Activated CD4-positive, alpha-beta T cell treated with anti-CD3 and anti-CD28 coated beads, Interleukin-2, Interleukin-6, amounts not matched to agents 100 ng/mL and 50 ng/mL, durations not matched to agents 16 hours and 8 hours (primary cell): ENCODE results near the gene PXDC1.
A peak's percentile ranks its signal among the peaks of the same experiment; 100 is the strongest.

Experiments used
- DNase-seq: peaks from one replicate; pipeline ENCODE4 v3.0.0-alpha.2; 2020

Gene PXDC1

GRCh38 chr6:3746119-3746691, 5.3 kb downstream of the PXDC1 start:
- DNase-seq = no peak

DNA sequence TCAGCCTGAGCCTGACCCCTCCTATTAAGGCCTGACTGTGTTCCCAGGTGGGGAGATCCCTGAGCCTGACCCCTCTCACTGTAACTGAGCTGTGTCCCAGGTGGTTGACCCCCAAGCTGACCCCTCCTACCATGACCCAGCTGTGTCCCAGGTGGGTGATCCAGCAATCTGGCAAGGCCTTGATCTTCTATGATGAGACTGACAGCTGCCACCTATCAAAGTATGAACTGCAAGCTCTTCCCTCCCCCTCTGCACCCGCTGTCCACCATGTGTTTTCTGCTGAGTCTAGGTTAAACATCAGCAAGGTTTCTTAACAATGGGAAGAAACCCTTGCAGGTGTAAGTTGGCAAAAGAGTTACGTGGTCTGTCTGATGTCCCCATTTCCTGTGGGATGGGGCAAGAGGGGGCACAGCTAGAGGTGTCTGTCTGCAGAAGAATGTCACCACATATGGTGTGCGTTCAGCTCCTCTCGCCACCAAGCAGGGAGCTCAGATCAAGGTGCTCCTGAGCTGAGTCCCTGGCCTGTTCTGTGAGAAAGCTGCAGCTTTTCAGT, 5.9 kb downstream of the PXDC1 start:
- DNase-seq = no peak

GRCh38 chr6:3744901-3745470, 6.5 kb downstream of the PXDC1 start:
- no peak for DNase-seq

- DNase-seq = no peak
Measured at GRCh38 chr6:3744211-3744900, 7.2 kb downstream of the PXDC1 start.

DNA sequence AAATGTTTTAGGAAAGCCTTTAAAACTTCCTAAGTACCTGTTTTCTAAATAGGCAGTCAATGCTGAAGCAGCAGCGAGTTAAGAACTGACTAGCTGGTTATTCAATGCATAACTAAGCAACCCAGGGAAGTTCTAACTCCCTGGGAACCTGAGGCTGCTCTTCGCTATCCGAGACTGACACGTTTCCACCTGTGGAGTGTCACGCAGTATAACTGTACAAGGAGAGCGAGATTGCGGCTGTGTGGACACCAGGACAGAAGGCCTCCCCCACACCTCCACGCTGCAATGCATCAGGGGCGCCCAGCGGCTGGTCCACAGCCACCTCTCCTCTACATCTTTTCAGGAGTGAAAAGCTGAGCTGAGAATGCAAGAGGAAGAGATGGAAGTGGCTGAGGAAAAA, 8.0 kb downstream of the PXDC1 start:
- no peak for DNase-seq

GRCh38 chr6:3742426-3743344, 8.8 kb downstream of the PXDC1 start:
- DNase-seq = peak; percentile 90

GRCh38 chr6:3742076-3742425, 9.5 kb downstream of the PXDC1 start:
- DNase-seq = no peak

DNA sequence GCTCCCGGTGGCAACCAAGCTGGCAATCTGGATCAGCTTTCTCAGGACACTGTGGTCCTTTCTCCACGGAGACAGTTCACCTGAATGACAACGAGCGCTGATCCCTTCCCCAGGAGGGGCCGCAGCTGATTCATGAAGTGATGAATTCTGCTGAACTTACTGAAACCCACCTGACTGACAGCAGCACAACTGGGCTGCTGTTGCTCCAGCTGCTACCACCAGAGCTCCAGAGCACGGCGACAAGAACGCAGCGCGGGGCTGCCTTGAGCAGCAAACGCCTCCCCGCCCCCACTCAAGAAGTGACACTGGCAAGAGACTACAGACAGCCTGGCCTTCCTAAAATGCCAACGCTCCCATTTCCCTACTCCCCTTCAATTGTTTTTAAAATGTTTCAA, 10.0 kb downstream of the PXDC1 start:
- no peak for DNase-seq

DNA sequence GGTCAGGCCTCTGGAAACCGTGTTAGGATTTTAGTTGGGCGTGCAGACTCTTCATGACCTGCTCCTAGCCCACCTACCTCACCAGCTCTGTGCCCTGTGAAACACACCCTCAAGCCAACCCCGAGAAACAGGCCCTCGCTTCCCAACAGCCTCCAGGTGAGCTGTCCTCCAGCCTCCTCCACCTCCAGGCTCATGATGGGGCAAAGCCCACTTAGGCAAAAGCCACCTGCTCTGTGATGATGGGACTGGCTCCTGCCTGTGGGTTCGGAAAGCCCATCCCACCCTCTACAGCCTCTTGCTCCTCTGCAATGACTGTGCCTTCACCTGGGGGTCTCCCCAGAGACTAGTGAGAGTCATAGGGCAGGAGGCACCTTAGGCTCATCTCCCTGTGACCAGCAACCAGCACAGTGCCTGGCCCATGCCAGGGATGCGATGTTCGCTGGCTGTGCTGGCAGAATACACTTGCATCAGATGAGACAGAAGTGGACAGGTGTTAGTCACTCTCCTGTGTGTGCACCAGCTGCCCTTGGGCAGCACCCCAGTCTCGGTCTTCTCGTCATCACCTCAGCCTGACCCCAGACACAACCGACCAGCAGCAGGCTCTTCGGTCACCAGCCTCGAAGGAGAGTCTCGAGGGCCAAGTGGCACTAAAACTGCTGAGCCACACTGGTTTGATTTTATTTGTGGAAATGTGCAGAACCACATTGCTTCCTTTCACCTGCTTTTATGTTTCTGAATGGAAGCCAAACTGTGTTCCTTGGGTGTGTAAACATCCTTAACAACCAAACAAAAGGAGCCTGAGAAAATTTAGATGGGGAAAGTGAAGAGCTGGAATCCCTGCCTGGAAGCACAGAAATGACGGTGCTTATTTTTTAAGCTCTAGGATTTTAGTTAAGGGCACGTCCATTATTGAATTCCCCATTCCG, 10.7 kb downstream of the PXDC1 start:
- DNase-seq = no peak

GRCh38 chr6:3739311-3739897, 12.1 kb downstream of the PXDC1 start:
- DNase-seq = no peak

- no peak for DNase-seq
Measured at GRCh38 chr6:3738381-3739131, 13.0 kb downstream of the PXDC1 start.

- no peak for DNase-seq
Measured at GRCh38 chr6:3737831-3738210, 13.7 kb downstream of the PXDC1 start.

DNA sequence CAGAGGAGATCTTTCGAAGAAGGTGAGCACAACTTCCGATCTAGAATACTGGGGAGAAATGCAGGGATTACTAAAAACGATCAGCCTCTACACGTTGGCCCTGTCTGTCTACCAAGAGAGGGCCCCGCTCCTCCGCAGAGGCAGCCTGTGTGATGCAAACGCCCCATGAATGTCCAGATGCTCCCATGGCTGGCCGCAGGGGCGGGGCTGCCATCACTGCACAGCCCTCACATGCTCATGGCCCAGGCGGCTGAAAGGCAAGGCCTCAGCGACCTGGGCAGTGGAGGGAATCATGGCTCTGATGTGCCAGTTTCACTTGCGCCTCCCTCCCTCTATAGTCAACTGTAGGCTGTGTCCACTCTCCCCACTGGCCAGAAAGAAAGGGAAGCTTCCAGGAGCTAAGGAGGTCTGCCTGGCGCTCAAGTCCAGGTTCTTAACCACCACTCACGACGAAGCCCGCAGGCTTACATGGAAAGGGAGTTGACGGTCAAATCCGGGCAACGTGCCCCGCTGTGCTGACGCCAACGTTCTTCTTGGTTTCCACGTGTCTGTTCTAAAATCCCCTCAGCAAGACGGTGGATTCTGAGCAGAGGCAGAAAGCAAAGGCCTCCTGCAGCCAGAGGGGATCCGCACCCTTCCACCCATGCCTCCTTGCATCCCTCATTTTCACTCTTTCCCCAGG, 14.2 kb downstream of the PXDC1 start:
- DNase-seq = no peak

DNA sequence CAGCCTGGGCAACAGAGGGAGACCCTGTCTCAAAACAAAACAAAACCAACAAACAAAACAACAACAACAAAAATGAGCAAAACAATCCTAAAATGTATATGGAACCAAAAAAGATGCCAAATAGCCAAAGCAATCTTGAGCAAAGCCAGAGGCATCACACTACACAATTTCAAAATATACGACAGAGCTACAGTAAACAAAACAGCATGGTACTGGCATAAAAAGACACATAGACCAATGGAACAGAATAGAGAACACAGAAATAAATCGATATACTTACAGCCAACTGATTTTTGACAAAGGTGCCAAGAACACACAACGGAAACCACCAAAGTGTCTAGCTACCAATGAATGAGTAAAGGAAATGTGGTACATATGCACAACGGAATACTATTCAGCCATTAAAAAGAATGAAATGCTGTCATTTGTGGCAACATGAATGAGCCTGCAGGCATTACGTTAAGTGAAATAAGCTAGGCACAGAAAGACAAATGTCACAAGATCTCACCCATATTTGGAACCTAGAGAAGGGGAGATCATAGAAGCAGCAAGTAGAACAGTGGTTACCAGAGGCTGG, 16.4 kb downstream of the PXDC1 start:
- DNase-seq = no peak

DNA sequence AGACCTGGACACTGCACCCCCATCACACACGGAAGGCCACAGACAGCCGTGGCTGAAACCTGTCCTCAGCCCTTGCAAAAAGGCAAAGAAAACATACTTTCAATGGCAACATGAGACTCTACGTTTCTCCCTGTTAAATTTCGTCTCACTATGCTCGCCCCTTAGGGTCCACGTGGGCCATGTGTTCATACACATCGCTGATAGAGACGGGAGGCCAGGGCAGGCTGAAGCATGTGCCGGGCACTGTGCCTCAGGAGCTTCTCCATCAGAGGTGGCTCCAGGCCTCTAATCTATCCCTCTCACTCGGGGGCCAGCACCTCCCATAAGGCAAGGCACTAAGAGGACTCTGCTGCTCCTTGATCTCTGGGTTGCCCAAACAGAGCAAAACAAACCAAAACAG, 17.5 kb downstream of the PXDC1 start:
- DNase-seq = no peak

- no peak for DNase-seq
Measured at GRCh38 chr6:3733321-3733925, 18.1 kb downstream of the PXDC1 start.

DNA sequence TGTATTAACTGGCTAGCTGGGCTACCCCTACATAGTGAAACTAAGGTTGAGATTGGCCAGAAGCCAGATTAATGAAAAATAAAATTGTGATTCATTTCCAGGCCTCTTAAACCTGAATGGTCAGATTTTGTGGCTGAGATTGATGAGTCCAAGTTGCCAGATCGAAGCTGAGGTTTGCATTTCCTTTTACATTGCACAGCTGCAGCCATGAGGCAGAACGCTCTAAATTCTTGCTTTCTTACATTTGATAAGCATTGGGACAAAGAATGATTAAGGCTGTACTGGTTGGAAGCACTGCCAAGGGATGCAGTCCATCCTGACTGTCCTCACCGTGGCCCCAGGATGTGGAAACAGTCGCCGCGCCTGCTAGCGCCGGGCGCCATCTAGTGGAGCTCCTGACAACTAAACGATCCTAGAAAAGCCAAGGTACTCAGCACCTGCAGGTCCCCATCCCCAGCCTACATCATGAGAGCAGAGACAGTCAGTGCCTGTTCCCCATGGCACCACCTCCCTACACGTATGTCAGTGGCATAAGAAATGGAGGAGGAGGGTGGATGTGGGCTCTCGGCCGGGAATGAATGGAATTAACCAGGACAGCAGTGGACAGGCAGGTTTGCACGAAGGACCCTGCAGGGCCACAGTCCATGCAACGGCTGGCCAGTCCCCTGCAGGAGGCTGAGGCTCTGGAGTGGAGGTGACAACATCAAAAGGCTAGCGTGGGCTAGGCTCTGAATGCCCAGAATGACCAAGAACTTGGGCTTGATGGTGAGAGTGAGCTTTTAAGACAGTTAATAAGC, 19.0 kb downstream of the PXDC1 start:
- peak; percentile 68 for DNase-seq

DNA sequence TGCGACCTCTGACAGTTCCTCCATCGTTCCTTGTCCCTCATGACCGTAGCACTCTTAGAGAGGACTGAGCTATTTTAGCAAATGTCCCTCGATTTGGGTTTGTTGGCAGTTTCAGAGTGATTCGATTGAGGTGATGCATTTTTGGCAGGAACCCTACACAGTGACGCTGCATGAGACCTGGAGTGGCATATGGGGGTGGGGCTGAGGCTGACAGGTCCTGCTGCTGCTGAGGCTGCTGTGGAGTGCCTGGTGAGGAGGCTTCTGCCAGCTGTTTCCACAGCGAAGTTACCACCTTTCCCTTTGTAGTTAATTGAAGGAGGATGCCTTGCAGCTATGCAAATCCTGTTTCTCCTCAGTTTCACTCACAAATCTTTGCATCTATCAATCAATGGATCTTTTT, 19.8 kb downstream of the PXDC1 start:
- DNase-seq = no peak
